ENCODE measurements around the gene ADGRD1. TPM values are rescaled to one million over a fixed set of nuclear protein-coding genes. Genes with fewer than 3 reads are reported as not detected.
"Not testable (repeated sequence)": the region's sequence is repeated elsewhere in the genome, so short reads cannot be mapped to it uniquely, and the experiment has no call there.

ADGRD1 gene
- total RNA-seq, 1 donor from 2014 or later, result 1.9 TPM

GRCh38 chr12:130937546-130937945, 16.2 kb upstream of the ADGRD1 start:
- not testable (repeated sequence) for DNase-seq

- DNase-seq, result no peak
Measured at GRCh38 chr12:130938186-130938585, 15.5 kb upstream of the ADGRD1 start.

- no peak for DNase-seq
Measured at GRCh38 chr12:130944878-130945277, 8.8 kb upstream of the ADGRD1 start.

- no peak for DNase-seq
Measured at GRCh38 chr12:130945786-130946492, 7.8 kb upstream of the ADGRD1 start.

- no peak for DNase-seq
Measured at GRCh38 chr12:130947028-130947613, 6.6 kb upstream of the ADGRD1 start.

GRCh38 chr12:130948136-130948535, 5.6 kb upstream of the ADGRD1 start:
- DNase-seq, result no peak

- no peak for DNase-seq
Measured at GRCh38 chr12:130948751-130949150, 5.0 kb upstream of the ADGRD1 start.

- DNase-seq, result no peak
Measured at GRCh38 chr12:130949806-130950205, 3.9 kb upstream of the ADGRD1 start.

- DNase-seq, result no peak
Measured at GRCh38 chr12:130951636-130952035, 2.1 kb upstream of the ADGRD1 start.

GRCh38 chr12:130952171-130952954, 1.3 kb upstream of the ADGRD1 start:
- DNase-seq, result no peak

GRCh38 chr12:130954544-130954831, 781 bp downstream of the ADGRD1 start:
- no peak for DNase-seq

GRCh38 chr12:130955238-130955816, 1.6 kb downstream of the ADGRD1 start:
- no peak for DNase-seq

- no peak for DNase-seq
Measured at GRCh38 chr12:130956009-130956408, 2.3 kb downstream of the ADGRD1 start.

- no peak for DNase-seq
Measured at GRCh38 chr12:130956456-130957303, 3.0 kb downstream of the ADGRD1 start.

GRCh38 chr12:130957304-130957621, 3.6 kb downstream of the ADGRD1 start:
- DNase-seq, result no peak

GRCh38 chr12:130958557-130959140, 4.9 kb downstream of the ADGRD1 start:
- DNase-seq, result no peak

GRCh38 chr12:130959632-130960031, 5.9 kb downstream of the ADGRD1 start:
- no peak for DNase-seq

- no peak for DNase-seq
Measured at GRCh38 chr12:130960058-130960457, 6.4 kb downstream of the ADGRD1 start.

GRCh38 chr12:130960787-130961186, 7.1 kb downstream of the ADGRD1 start:
- no peak for DNase-seq

GRCh38 chr12:130961921-130962451, 8.3 kb downstream of the ADGRD1 start:
- DNase-seq, result no peak

- no peak for DNase-seq
Measured at GRCh38 chr12:130965214-130965613, 11.5 kb downstream of the ADGRD1 start.

GRCh38 chr12:130965668-130966067, 12.0 kb downstream of the ADGRD1 start:
- no peak for DNase-seq
